Stimulated activated CD4-positive, alpha-beta T cell treated with anti-CD3 and anti-CD28 coated beads, Interleukin-1b, Interleukin-23, amount 100 ng/mL, for 48 hours (primary cell): Measurements from ENCODE around the gene STMP1.

Experiments used
- DNase-seq: peaks from one replicate; pipeline ENCODE4 v3.0.0-alpha.2; 2020

The STMP1 gene

GRCh38 chr7:135723411-135723810 is 61.1 kb downstream of the STMP1 start:
- no peak for DNase-seq
